Heart left ventricle (tissue), 13 donors: ENCODE results near the gene PASK.

ENCODE experiments used
- CTCF ChIP-seq, 12 donors: fragments of 200-600 bp; sonication (generic) in 4 of 12; IDR thresholded peaks; one replicate each; pipeline versions ENCODE4 v1.5.0 to v1.8.0; 2018 to 2022; ENCODE audit warnings: antibody characterized with exemption in 12 of 12, mild to moderate bottlenecking in 5 of 12
- POLR2A ChIP-seq, 2 donors: fragments of 450-650 bp; IDR thresholded peaks; one replicate each; pipeline ENCODE4 v1.6.1; 2017; ENCODE audit warnings: antibody characterized with exemption in 2 of 2, mild to moderate bottlenecking in 2 of 2, moderate library complexity in 2 of 2
- donor health status: ischemic (EF 13 %, LVEDD 7.1; RV severe dilation, severe dysfunction).
- donor health status: DM: no; HTN: yes; CAD: no.
- donor health status: DM: no; HTN: no; CAD: no.
- donor health status: ischemic (EF 25% LVEDD 6.9; RV normal size, moderate dysfunction).
- donor health status: ischemic (EF 25% LVEDD 5.7; RV mildly dilated, moderate dysfunction).
- donor health status: ischemic (EF 35%, LVEDD 5.7; RV mildly dilated, moderate dysfunction).
- donor health status: nonischemic (EF 11% LVEDD 7.7; RV severe dilation, severe dysfunction).
- donor health status: DM: yes; HTN: yes; CAD: no.
- donor health status: PGD.
- donor health status: ischemic (EF 29% LVEDD 5.4; RV normal size, mild dysfunction).
- donor health status: nonischemic (EF 23%, LVEDD 6.1; RV moderate dilation, normal function).

- TF ChIP-seq CTCF (IDR thresholded peaks at IDR 0.05) (no peak), POLR2A (IDR thresholded peaks at IDR 0.05) (no peak)
Observed at GRCh38 chr2:241114836-241115235, 34.4 kb downstream of the PASK start.
